HG02884 (cell line): ENCODE measurements around the gene PKP3.
"Not testable (repeated sequence)": the region's sequence is repeated elsewhere in the genome, so short reads cannot be mapped to it uniquely, and the experiment has no call there.

Source experiments
- ATAC-seq: cut with Tn5 transposase; IDR thresholded peaks from one replicate; pipeline ENCODE4 v1.9.1; 2021; ENCODE audit warnings: mild to moderate bottlenecking, moderate library complexity; ENCODE audit not compliant: unreplicated experiment

Gene PKP3

DNA sequence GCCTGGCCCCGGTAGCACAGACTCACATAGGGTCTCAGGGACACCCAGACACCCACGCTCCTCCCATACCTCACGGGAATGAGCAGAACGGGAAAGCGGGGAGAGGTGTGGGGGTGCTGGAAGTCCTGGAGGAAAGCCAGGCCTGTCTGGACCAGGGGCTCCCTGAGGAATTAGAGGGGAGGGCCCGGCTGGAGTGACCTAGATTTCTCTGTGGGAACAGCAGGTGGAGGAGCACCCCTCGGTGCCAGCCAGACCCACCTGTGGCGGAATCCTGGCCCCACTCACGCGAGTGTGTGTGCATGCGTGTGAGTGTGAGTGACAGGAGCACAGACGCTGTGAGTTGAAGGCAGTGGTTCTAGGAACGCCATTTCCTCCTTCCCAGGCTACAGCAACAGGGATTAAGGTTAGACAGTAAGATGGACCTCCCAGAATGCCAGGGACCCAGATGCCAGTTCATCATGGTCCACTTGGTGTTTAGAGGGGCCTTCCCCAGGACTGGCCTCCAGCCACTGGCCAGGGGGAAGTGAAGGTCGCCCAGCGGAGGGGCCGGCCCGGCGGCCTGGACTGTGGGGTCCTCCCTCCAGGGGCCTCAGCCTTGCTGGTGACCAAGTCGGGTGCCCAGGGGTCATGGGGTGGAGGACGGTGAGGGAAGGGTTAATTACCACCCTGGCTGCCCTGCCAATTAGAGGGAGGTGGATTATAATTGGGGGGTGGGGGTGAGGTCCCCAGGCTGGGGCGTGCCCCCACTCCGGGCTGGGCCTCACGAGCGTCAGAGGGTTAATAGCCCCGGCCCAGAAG is 1.0 kb downstream of the PKP3 start:
- no peak for ATAC-seq

DNA sequence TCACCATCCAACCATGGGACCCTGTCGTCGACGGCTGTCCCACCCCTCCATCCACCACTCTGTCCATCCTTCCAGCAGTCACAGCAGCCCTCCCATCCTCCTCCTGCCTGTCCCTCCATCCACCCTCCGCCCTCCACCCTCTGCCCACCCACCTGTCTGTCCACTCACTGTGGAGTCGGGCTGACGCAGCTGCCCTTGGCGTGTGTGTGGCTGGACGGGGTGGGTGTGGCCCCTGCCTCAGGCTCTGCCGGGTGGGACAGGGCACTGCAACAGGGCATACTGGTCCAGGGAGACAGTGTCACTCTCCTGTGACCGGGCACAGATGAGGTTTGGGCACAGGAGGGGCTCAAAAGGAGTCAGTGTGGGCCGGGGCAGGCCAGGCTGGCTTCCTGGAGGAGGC is 1.9 kb downstream of the PKP3 start:
- no peak for ATAC-seq

DNA sequence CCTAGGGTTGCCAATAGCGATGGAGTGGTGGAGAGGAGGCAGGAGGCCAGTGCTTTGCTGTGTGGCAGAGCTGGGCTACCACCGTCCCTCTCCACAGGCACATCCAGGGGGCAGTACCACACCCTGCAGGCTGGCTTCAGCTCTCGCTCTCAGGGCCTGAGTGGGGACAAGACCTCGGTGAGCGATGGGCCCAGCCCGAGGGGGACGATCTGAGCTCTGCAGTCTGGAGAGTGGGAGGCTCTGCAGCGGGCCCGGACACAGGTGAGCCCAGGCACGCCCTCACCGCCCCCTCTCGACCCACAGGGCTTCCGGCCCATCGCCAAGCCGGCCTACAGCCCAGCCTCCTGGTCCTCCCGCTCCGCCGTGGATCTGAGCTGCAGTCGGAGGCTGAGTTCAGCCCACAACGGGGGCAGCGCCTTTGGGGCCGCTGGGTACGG is 2.5 kb downstream of the PKP3 start:
- no peak for ATAC-seq

DNA sequence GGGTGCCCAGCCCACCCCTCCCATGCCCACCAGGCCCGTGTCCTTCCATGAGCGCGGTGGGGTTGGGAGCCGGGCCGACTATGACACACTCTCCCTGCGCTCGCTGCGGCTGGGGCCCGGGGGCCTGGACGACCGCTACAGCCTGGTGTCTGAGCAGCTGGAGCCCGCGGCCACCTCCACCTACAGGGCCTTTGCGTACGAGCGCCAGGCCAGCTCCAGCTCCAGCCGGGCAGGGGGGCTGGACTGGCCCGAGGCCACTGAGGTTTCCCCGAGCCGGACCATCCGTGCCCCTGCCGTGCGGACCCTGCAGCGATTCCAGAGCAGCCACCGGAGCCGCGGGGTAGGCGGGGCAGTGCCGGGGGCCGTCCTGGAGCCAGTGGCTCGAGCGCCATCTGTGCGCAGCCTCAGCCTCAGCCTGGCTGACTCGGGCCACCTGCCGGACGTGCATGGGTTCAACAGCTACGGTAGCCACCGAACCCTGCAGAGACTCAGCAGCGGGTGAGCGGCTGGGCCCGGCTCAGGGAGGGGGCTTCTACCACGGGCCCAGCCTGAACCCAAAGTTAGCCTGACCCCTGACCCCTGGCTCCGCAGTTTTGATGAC is 3.0 kb downstream of the PKP3 start:
- no peak for ATAC-seq

DNA sequence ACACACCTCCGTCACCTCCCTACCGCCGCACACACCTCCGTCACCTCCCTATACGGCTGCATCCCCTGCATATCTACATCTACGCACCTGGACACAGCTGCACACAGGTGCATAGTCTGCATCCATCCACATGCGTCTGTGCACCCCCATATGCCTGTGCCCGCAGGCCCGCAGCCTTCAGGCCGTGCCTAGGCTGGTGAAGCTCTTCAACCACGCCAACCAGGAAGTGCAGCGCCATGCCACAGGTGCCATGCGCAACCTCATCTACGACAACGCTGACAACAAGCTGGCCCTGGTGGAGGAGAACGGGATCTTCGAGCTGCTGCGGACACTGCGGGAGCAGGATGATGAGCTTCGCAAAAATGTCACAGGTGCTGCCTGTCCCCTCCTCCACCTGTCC is 4.8 kb downstream of the PKP3 start:
- no peak for ATAC-seq

DNA sequence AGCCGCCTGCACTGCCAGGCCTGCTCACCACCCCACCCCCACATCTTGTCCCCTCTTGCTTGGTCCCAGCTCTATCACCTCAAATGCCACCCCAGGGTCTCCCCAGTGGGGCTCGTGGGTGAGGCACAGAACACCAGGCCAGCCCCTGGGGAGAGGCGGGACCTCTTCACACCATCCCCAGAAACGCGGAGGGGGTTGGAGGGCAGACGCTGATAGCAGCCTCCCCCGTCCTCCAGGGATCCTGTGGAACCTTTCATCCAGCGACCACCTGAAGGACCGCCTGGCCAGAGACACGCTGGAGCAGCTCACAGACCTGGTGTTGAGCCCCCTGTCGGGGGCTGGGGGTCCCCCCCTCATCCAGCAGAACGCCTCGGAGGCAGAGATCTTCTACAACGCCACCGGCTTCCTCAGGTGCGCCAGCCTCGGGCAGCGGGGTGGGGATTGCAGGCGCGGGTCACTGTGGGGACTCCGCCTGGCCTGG is 5.8 kb downstream of the PKP3 start:
- no peak for ATAC-seq

DNA sequence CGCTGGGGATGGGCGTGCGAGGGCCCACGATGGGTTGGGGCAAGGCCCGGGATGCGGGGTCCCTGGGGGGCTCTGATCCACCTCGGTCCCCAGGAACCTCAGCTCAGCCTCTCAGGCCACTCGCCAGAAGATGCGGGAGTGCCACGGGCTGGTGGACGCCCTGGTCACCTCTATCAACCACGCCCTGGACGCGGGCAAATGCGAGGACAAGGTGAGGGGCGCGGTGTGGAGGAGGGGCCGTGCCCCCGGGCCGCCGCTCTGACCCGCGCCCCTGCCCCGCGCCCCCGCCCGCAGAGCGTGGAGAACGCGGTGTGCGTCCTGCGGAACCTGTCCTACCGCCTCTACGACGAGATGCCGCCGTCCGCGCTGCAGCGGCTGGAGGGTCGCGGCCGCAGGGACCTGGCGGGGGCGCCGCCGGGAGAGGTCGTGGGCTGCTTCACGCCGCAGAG is 6.3 kb downstream of the PKP3 start:
- ATAC-seq: no peak

DNA sequence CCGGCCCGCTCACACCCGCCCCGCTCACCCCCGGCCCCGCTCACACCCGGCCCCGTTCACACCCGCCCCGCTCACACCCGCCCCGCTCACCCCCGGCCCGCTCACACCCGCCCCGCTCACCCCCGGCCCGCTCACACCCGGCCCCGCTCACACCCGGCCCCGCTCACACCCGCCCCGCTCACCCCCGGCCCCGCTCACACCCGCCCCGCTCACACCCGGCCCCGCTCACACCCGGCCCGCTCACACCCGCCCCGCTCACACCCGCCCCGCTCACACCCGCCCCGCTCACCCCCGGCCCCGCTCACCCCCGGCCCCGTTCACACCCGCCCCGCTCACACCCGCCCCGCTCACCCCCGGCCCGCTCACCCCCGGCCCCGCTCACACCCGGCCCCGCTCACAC is 7.2 kb downstream of the PKP3 start:
- ATAC-seq: not testable (repeated sequence)

DNA sequence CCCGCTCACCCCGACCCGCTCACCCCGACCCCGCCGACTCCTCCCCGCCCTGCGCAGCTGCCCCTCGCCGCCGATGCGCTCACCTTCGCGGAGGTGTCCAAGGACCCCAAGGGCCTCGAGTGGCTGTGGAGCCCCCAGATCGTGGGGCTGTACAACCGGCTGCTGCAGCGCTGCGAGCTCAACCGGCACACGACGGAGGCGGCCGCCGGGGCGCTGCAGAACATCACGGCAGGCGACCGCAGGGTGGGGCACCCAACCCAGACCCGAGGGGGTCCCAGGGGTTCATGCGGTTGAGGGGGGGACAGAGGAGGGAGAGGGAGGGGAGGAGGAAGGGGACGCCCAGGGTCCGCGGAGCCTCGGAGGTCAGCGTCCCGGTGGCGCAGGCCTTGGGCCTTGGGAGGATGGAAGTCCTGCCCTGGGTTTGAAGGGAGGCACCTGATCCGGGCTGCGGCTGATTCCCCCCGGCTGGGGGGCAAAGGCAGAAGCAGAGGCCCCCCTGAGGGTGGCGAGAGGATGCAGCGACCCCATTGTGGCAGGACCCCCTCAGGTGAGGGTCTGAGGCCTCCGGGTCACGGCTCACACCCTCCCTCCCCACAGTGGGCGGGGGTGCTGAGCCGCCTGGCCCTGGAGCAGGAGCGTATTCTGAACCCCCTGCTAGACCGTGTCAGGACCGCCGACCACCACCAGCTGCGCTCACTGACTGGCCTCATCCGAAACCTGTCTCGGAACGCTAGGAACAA is 9.2 kb downstream of the PKP3 start:
- ATAC-seq: no peak

DNA sequence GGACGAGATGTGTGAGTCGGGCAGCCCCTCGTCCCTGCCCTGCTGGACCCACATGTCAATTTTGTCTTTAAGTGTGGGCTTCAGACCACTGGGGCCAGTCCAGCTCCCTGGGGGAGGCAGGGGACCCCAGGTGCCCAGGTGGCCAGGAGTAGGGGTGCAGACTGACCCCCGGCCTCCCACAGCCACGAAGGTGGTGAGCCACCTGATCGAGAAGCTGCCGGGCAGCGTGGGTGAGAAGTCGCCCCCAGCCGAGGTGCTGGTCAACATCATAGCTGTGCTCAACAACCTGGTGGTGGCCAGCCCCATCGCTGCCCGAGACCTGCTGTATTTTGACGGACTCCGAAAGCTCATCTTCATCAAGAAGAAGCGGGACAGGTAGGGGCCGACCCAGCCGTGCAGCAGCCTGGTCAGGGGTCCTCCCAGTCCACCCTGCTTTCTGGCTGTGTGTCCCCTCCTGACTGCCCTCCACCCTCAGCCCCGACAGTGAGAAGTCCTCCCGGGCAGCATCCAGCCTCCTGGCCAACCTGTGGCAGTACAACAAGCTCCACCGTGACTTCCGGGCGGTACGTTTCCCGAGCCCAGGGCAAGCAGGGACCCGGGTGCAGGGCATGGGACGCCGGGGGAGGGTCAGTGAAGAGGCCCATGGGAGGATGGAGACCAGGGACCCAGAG is 9.9 kb downstream of the PKP3 start:
- ATAC-seq: no peak

DNA sequence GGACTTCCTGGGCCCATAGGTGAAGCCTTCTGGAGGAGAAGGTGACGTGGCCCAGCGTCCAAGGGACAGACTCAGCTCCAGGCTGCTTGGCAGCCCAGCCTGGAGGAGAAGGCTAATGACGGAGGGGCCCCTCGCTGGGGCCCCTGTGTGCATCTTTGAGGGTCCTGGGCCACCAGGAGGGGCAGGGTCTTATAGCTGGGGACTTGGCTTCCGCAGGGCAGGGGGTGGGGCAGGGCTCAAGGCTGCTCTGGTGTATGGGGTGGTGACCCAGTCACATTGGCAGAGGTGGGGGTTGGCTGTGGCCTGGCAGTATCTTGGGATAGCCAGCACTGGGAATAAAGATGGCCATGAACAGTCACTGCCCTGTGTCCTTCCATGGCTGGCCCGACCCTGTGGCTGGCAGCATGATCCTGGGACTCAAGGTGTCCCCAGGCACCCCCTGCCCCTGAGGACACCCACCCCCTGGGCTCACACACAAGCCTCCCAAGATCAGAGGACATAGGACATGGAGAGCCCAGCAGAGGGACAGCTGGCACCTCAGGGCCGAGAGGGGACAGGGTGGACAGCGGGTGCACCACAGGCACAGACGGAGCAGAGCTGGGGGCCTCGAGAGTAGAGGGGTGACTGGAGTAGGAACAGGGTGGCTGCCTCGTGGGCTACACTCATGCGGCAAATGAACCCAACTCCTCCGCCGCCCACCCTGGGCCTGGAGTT is 10.7 kb downstream of the PKP3 start:
- no peak for ATAC-seq

DNA sequence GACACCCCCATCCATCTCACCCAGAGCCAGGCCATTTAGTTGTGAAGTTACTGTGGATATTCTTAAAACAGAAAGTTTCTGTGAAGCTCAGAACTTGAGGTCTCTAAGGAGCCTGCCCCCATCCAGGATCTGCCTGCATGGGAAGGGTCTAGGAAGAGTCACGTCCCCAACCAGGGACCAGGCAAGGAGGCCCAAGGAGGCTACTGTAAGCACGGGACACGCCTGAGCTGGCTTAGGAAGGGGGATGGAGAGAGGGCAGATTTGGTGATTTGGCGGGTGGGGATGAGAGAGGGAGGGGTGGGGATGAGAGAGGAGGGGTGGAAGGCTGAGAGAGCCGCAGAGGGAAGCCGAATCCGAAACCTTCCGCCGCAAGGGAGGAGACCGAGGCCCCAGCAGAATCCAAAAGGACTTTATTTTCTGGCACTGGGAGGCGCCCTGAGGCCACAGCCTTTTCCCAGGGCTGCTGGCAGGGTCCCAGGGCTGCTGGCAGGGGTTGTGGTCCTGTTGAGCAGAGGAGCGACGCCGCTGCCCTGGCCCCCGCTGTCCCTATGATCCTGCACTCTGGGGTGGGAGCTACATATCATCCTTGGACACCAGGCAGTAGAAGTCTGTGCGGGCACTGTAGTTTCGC is 11.4 kb downstream of the PKP3 start:
- ATAC-seq: no peak

DNA sequence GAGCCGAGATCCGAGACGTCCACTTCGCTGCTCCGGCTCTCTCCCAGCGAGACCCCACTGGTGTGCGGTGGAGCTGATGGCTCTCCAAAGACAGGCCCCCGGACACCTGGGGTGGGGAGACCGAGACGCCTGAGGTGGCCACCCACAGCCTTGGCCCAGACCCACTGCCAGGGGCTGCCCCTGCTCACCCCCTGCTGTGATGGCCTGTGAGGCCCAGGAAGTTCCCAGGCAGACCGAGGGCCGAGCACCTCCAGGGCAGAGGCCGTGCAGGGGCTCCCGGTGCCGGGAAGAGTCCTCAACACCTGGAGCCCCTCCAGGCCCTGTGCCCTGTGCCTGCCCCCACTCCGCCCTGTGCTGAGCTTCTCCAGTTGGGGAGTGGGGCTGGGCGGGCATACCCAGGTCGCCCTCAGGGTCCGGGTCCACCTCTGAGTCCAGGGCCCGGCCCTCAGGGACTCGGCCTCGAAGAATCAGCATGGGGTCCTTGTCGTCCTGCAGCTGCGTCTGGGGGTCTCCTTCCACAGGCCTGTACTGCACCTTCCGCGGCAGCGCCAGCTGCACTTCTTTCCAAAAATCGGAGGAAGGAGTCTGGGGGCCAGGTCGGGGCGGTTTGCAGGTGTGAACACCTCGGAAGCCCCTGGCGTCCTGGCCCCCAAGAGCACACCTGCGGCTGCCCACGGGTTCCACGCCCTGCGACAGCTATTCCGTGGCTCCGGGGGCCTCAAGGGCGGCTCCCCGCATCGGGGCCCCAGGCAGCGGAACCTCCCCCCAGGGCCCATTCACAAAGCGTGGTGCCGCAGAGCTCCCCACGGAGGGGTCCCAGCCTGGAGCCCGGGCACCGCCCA is 12.2 kb downstream of the PKP3 start:
- no peak for ATAC-seq

DNA sequence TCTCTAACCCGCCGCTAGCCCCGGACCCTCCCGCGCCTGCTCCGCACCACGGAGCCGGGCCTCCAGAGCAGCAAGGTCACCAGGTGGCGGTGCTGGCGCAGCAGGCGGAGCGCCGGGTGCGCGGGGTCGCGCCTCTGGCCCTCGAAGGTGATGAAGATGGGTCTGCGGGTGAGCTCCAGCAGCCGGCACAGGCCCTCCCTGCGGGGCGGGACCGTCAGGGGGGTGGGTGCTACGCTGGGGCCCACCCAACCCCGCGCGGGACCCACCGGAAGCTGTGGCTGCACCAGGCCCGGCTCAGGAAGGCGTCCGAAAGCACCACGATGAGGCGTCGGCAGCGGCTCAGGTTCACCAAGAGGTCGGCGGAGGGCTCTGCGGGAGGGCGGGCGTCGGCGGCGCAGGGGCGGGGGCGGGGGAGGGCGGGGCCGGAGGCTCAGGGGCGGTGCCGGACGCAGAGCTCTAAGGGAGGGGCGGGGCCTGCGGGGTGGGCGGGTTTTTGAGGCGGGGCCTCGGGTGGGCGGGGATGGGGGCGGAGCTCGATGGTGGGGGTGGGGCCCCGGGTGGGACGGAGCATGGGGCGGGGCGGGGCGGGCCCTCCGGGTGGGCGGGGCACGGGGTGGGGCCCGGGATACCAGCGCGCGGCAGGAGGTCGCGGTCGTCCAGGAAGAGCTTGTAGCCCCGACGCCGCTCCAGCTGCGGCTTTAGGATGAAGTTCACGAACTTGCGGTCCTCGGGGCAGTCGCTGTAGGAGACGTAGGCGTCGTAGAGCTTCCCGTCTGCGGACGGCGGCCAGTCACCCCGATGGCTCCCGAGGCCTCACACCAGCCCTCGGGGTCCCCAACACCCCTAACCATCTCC is 13.0 kb downstream of the PKP3 start:
- ATAC-seq: peak; percentile 78

DNA sequence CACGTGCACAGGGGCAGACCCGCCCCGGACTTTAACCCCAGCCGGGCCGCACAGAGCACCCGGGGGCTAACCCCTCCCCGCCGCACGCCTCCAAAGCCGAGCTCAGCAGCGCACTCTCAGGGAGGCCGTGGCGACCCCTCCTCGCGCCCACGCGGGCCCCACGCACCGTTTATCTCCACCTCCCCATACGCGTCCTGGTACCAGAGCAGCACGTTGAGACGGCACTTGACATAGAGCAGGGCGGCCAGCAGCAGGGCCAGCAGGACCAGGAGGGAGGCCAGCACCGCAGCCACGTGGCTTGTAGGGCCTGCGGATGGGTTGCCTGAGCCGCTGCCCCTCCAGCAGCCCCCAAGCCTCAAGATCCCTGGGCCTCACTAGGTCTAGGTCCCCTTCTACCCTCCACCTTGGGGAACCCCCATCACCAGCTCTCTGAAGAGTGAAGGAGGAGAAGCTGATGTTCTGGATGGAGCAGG is 13.7 kb downstream of the PKP3 start:
- no peak for ATAC-seq

DNA sequence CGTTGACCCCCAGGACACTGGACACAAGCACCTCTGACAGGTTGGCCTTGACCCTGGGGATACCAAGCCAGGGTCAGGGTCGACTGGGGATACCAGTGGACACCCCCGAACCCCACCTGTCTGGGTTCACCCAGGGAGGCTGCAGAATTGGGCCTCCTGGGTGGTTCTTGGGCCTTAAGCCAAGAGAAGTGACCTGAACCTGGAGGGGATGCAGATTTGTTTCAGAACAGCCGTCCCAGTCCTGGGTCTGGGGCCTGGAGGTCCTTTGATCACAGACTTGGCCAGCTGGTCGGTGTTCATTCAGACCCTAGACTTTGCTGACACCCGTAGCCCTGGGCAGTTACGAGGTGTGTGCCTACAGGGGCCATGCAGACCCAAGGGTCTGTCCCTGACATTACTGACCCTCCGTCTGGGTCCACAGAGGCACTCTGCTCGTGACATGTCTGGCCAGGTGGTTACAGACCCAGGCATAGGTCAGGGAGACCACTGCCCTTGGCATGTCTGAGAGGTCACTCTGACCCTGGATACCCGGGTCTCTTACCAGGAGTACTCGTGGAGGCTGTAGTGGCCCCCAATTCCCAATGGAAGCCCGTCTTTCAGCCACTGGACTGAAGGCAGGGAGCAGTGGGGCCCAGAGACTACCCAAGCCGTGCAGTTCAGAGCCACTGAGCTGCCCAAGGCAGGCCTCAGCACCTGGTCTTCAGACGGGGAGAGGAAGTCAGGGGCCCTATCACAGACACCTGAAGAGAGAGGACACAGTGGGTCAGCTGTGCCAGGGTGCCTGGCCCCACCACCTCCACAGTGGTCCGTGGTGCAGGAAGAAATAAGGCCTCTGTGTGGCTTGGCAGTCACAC is 14.4 kb downstream of the PKP3 start:
- no peak for ATAC-seq

DNA sequence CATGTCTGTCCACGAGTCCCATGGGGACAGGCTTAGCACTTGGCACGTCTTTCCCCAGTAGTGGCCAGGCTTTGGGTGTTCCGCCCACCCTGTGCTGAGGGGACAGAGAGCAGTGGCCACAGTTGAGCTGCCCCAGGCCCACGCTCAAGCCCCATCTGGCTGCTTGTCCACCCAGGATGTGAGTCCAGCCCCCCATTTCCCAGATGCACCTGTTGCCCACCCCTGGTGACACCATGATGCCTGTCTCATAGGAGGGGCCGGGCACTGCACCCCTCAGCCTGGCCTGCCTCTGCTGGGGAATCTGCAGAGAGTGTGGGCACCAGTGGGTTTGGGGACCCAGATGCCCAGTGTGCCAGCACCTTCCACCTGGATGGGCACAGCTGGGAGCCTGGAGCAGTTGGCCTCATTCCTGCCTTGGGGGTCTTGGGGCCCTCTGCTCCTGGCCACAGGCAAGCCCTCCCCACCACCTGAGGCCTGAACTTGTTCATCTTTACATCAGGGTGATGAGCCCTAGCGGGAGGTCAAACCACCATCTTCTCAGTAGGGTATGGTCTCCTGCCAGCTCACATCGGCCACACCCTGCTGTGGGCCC is 15.1 kb downstream of the PKP3 start:
- no peak for ATAC-seq
